ENCODE measurements around the gene KIAA1755. TPM values are rescaled to one million over a fixed set of nuclear protein-coding genes. Genes with fewer than 3 reads are reported as not detected.

KIAA1755 gene
- total RNA-seq, 1 experiment from 2014 or later: 0.17 TPM

- no peak for DNase-seq
- H3T11ph ChIP-seq (ENCODE audit: low read length): no peak overlapping the region
- no peak overlapping the region for H3K4ac ChIP-seq (ENCODE audit: low read depth, low read length)
- no peaks in the 10 kb centered on the region for H3K79me2 ChIP-seq (ENCODE audit: insufficient read depth, low read length)
- H3K14ac ChIP-seq (ENCODE audit: insufficient read depth, low read length): no peak overlapping the region
- H3K4me3 Mint-ChIP-seq: no peak overlapping the region
- H3K27ac Mint-ChIP-seq: no peak overlapping the region
- no peak overlapping the region for H3K18ac ChIP-seq (ENCODE audit: insufficient read length, low read depth, low read length)
- no peaks in the 10 kb centered on the region for H3K79me1 ChIP-seq (ENCODE audit: insufficient read depth, low read depth, low read length, poor library complexity, severe bottlenecking)
- no peak overlapping the region for H4K8ac ChIP-seq (replicated peaks; ENCODE audit: insufficient read length, low read depth, low read length)
- no peak overlapping the region for H3K56ac ChIP-seq (ENCODE audit: insufficient read length, low read depth, low read length)
- no peak overlapping the region for H3K9ac ChIP-seq (ENCODE audit: extremely low read depth, insufficient read length, low read length)
- no peaks in the 10 kb centered on the region for H4K20me1 ChIP-seq (ENCODE audit: control insufficient read depth, insufficient read depth, insufficient read length)
- H3K27me3 Mint-ChIP-seq (ENCODE audit: low read depth): peaks cover 37% of the 10 kb centered on the region
- H2BK20ac ChIP-seq (ENCODE audit: low read depth, low read length, poor library complexity, severe bottlenecking): no peak overlapping the region
- no peak overlapping the region for H4K91ac ChIP-seq (ENCODE audit: insufficient read length, low read depth, low read length)
- peaks cover 0 to 15% (median 6%) of the 10 kb centered on the region in 3 experiments; a peak in 5 of 7 replicates for H3K36me3 Mint-ChIP-seq (ENCODE audit: insufficient read depth in 1 of 3, low read depth in 3 of 3)
- no peak overlapping the region for H3K23ac ChIP-seq (ENCODE audit: insufficient read length, low read depth, low read length)
- no peak overlapping the region for H4K5ac ChIP-seq (ENCODE audit: insufficient read length, low read depth, low read length)
- H3K23me2 ChIP-seq (ENCODE audit: insufficient read length, low read depth, low read length, poor library complexity, severe bottlenecking): no peaks in the 10 kb centered on the region
- no peak overlapping the region for H2BK15ac ChIP-seq (ENCODE audit: low read depth, low read length)
- H3K9me3 Mint-ChIP-seq: peaks cover 24 to 28% of the 10 kb centered on the region in 2 experiments
- no peak overlapping the region for H3K4me2 ChIP-seq (ENCODE audit: insufficient read depth, insufficient read length, low read length)
- H3K4me1 Mint-ChIP-seq: no peaks in the 10 kb centered on the region
- WGBS (ENCODE audit: extremely low coverage, insufficient read length, low lambda C conversion rate): no CpG with 5 or more reads among the region's 3 CpGs
- no peak overlapping the region for H2BK5ac ChIP-seq (ENCODE audit: insufficient read length, low read length)
- no peaks in the 10 kb centered on the region for H3K4me1 ChIP-seq (ENCODE audit: insufficient read depth, low read length)
- no peak overlapping the region for H3K27ac ChIP-seq (ENCODE audit: insufficient read length, low read depth, low read length)
- no peak overlapping the region for H2BK120ac ChIP-seq (ENCODE audit: low read depth, low read length, poor library complexity, severe bottlenecking)
- H3K27me3 ChIP-seq (ENCODE audit: insufficient read depth, low read length): no peaks in the 10 kb centered on the region
- TF ChIP-seq, protein P1, sequence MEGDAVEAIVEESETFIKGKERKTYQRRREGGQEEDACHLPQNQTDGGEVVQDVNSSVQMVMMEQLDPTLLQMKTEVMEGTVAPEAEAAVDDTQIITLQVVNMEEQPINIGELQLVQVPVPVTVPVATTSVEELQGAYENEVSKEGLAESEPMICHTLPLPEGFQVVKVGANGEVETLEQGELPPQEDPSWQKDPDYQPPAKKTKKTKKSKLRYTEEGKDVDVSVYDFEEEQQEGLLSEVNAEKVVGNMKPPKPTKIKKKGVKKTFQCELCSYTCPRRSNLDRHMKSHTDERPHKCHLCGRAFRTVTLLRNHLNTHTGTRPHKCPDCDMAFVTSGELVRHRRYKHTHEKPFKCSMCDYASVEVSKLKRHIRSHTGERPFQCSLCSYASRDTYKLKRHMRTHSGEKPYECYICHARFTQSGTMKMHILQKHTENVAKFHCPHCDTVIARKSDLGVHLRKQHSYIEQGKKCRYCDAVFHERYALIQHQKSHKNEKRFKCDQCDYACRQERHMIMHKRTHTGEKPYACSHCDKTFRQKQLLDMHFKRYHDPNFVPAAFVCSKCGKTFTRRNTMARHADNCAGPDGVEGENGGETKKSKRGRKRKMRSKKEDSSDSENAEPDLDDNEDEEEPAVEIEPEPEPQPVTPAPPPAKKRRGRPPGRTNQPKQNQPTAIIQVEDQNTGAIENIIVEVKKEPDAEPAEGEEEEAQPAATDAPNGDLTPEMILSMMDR (conservative IDR thresholded peaks at IDR 0.05): no peak
- no peak overlapping the region for H2BK12ac ChIP-seq (ENCODE audit: insufficient read length, low read depth, low read length)
- peaks cover 9% of the 10 kb centered on the region for H3K9me3 ChIP-seq (ENCODE audit: control insufficient read depth, low read depth, low read length)
- no peak overlapping the region for H2AK5ac ChIP-seq (ENCODE audit: insufficient read length, low read length)
- H2AFZ ChIP-seq (ENCODE audit: low read length): no peak overlapping the region
Observed at GRCh38 chr20:38238829-38239228, 21.7 kb downstream of the KIAA1755 start.

All from H9 (cell line).